HG02885 (cell line): ENCODE results near the gene PTDSS2.

Source experiments
- ATAC-seq: cut with Tn5 transposase; IDR thresholded peaks from one replicate; pipeline ENCODE4 v1.9.1; 2021; ENCODE audit warnings: mild to moderate bottlenecking; ENCODE audit not compliant: unreplicated experiment, poor library complexity

The PTDSS2 gene

GRCh38 chr11:537622-538430 is 87.7 kb downstream of the PTDSS2 start:
- ATAC-seq: no peak

GRCh38 chr11:538431-539051 is 88.5 kb downstream of the PTDSS2 start:
- ATAC-seq: no peak

DNA sequence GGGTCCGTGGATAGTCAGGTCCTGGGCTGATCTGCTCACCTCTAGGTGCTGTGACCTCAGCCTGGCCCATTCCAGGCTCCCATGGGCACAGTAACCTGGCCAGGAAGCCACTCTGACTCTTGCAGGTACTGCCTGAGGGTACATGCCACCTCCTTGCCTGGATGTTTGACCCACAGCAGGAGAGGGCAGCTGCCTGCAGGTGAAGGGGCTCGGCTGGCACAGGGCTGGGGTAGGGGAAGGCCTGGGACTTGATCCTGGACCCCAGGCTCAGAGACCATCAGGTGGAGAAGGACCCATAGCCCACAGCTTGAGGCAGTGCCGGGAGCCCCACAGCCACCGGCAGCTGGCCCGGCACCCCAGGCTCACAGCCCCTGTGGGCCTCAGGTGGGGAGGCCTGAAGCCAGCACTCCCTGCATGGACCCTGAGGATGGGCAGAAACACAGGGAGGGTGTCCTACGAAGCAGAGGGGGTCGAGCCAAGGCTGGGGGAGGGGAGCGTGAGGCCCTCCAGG is 89.9 kb downstream of the PTDSS2 start:
- no peak for ATAC-seq
